ENCODE measurements around the gene NABP2.
"Not testable (repeated sequence)": the region's sequence is repeated elsewhere in the genome, so short reads cannot be mapped to it uniquely, and the experiment has no call there.

Gene NABP2

GRCh38 chr12:56258068-56258819 is 34.1 kb downstream of the NABP2 start, which contains the start of gene ANKRD52:
TSS of gene ANKRD52 (minus strand) at chr12:56258384. CDS start at chr12:56258269, 115 bp downstream.
- Histone ChIP-seq H3K4me1 (ENCODE audit: control insufficient read depth, insufficient read depth, low read length) (0 out of 2 replicates have a peak, but pooled peaks cover 4% of the 10 kb centered on the region), H3K27me3 (ENCODE audit: control insufficient read depth, insufficient read depth, low read length) (no peaks in the 10 kb centered on the region), H3K4me3 (ENCODE audit: low read length) (peak within 1 kb of the TSS; percentile 97), H3K9me3 (ENCODE audit: control insufficient read depth, insufficient read depth, low read length) (no peaks in the 10 kb centered on the region), H3K36me3 (ENCODE audit: control insufficient read depth, insufficient read depth, low read length) (peaks cover 10% of the 10 kb centered on the region), H3K27ac (ENCODE audit: low read length) (no peak within 1 kb of the TSS)
- no CpG with 5 or more reads among the region's 78 CpGs for WGBS (ENCODE audit: insufficient coverage, insufficient read length)
- DNase-seq (ENCODE audit: low read depth, low spot score): peak; percentile 45

- peaks cover 10% of the 10 kb centered on the region for H3K36me3 ChIP-seq (ENCODE audit: control insufficient read depth, insufficient read depth, low read length)
- no CpG with 5 or more reads among the region's 9 CpGs for WGBS (ENCODE audit: insufficient coverage, insufficient read length)
- 0 out of 2 replicates have a peak, but pooled peaks cover 4% of the 10 kb centered on the region for H3K4me1 ChIP-seq (ENCODE audit: control insufficient read depth, insufficient read depth, low read length)
- no peaks in the 10 kb centered on the region for H3K27me3 ChIP-seq (ENCODE audit: control insufficient read depth, insufficient read depth, low read length)
- H3K4me3 ChIP-seq (ENCODE audit: low read length): peak overlapping the region; percentile 97
- DNase-seq (ENCODE audit: low read depth, low spot score): no peak
- H3K27ac ChIP-seq (ENCODE audit: low read length): no peak overlapping the region
- H3K9me3 ChIP-seq (ENCODE audit: control insufficient read depth, insufficient read depth, low read length): no peaks in the 10 kb centered on the region
These were observed 34.7 kb downstream of the NABP2 start for GRCh38 chr12:56258820-56259183.

- no peak for DNase-seq (ENCODE audit: low read depth, low spot score)
- no peak overlapping the region for H3K27ac ChIP-seq (ENCODE audit: low read length)
- no peaks in the 10 kb centered on the region for H3K9me3 ChIP-seq (ENCODE audit: control insufficient read depth, insufficient read depth, low read length)
- 0 out of 2 replicates have a peak, but pooled peaks cover 4% of the 10 kb centered on the region for H3K4me1 ChIP-seq (ENCODE audit: control insufficient read depth, insufficient read depth, low read length)
- H3K27me3 ChIP-seq (ENCODE audit: control insufficient read depth, insufficient read depth, low read length): no peaks in the 10 kb centered on the region
- WGBS (ENCODE audit: insufficient coverage, insufficient read length): no CpG with 5 or more reads among the region's 8 CpGs
- no peak overlapping the region for H3K4me3 ChIP-seq (ENCODE audit: low read length)
- peaks cover 4% of the 10 kb centered on the region for H3K36me3 ChIP-seq (ENCODE audit: control insufficient read depth, insufficient read depth, low read length)
These were observed 36.2 kb downstream of the NABP2 start for GRCh38 chr12:56260380-56260779.

DNA sequence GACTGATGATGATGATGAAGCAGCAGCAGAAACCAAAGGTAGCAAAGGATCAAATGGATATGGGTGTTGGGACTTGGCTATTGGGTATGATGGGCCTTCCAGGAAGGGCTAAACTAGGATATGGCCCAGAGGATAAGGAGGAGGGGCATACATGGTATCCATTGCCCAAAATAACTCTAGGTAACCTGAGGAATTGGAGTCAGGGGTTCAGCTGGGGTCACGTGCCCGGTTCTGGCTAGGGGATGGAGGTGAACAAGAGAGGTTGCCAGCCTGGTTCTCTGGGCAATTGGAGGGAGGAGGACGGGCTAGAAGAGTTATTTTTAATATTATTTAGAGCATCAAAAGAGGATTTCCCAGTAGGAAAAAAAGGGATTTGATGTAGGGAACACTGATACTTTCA is 36.8 kb downstream of the NABP2 start:
- Histone ChIP-seq H3K9me3 (ENCODE audit: control insufficient read depth, insufficient read depth, low read length) (no peaks in the 10 kb centered on the region), H3K4me1 (ENCODE audit: control insufficient read depth, insufficient read depth, low read length) (0 out of 2 replicates have a peak, but pooled peaks cover 4% of the 10 kb centered on the region), H3K36me3 (ENCODE audit: control insufficient read depth, insufficient read depth, low read length) (no peaks in the 10 kb centered on the region), H3K27ac (ENCODE audit: low read length) (no peak overlapping the region), H3K4me3 (ENCODE audit: low read length) (no peak overlapping the region), H3K27me3 (ENCODE audit: control insufficient read depth, insufficient read depth, low read length) (no peaks in the 10 kb centered on the region)
- WGBS (ENCODE audit: insufficient coverage, insufficient read length): no CpG with 5 or more reads among the region's 3 CpGs
- no peak for DNase-seq (ENCODE audit: low read depth, low spot score)

DNA sequence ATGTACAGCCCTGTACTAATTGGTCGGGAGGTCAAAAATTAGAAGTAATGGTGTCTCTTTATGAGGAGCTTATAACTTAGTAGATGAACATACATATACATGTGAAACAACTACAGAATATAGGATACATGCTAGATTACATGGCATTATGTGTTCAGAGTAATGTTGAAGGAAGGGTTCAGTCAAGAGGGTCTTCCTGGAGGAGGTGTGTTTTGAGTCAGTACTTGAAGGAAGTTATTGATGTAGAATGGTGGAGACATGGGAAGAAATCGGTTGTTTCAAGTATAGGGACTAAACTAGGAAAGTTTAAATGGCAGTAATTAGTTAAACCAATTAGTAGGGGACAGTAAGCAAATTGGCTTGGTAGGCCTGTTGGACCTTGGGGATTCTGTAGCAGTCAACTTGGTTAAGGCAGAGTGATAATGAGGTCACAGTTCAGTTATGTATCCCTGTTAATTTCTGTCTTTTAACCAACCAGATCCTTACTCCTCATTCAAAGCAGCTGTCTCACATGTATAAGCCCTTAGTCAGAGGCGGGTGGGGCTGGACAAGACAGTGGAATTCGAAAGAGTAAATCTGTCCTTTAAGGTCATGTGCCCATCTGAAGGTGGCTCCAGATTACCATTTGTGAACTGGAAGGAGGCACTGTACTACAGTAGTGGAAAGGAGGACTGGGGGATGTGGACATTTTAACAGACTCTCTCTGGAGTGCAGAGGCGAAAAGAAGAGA is 37.5 kb downstream of the NABP2 start:
- Histone ChIP-seq H3K27me3 (ENCODE audit: control insufficient read depth, insufficient read depth, low read length) (no peaks in the 10 kb centered on the region), H3K4me1 (ENCODE audit: control insufficient read depth, insufficient read depth, low read length) (0 out of 2 replicates have a peak, but pooled peaks cover under 1% of the 10 kb centered on the region), H3K27ac (ENCODE audit: low read length) (no peak overlapping the region), H3K4me3 (ENCODE audit: low read length) (no peak overlapping the region), H3K9me3 (ENCODE audit: control insufficient read depth, insufficient read depth, low read length) (no peaks in the 10 kb centered on the region), H3K36me3 (ENCODE audit: control insufficient read depth, insufficient read depth, low read length) (no peaks in the 10 kb centered on the region)
- no peak for DNase-seq (ENCODE audit: low read depth, low spot score)
- WGBS (ENCODE audit: insufficient coverage, insufficient read length): no CpG with 5 or more reads among the region's 5 CpGs

DNA sequence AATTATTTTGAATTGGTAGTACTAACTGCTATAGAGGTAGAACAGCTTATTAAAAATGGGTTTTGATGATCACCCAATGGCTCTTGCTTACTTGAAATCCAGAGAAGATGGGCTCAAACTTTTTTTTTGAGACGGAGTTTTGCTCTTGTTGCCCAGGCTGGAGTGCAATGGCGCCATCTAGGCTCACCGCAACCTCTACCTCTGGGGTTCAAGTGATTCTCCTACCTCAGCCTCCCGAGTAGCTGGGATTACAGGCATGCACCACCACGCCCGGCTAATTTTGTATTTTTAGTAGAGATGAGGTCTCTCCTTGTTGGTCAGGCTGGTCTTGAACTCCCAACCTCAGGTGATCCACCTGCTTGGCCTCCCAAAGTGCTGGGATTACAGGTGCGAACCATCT is 38.8 kb downstream of the NABP2 start:
- H3K9me3 ChIP-seq (ENCODE audit: control insufficient read depth, insufficient read depth, low read length); H3K27me3 ChIP-seq (ENCODE audit: control insufficient read depth, insufficient read depth, low read length); DNase-seq (ENCODE audit: low read depth, low spot score); H3K27ac ChIP-seq (ENCODE audit: low read length); H3K36me3 ChIP-seq (ENCODE audit: control insufficient read depth, insufficient read depth, low read length); H3K4me3 ChIP-seq (ENCODE audit: low read length); H3K4me1 ChIP-seq (ENCODE audit: control insufficient read depth, insufficient read depth, low read length): not testable (repeated sequence)
- WGBS (ENCODE audit: insufficient coverage, insufficient read length): no CpG with 5 or more reads among the region's 7 CpGs

- not testable (repeated sequence) for H3K4me1 ChIP-seq (ENCODE audit: control insufficient read depth, insufficient read depth, low read length); H3K9me3 ChIP-seq (ENCODE audit: control insufficient read depth, insufficient read depth, low read length); H3K27ac ChIP-seq (ENCODE audit: low read length); H3K36me3 ChIP-seq (ENCODE audit: control insufficient read depth, insufficient read depth, low read length); H3K27me3 ChIP-seq (ENCODE audit: control insufficient read depth, insufficient read depth, low read length); DNase-seq (ENCODE audit: low read depth, low spot score)
- no CpG with 5 or more reads among the region's 16 CpGs for WGBS (ENCODE audit: insufficient coverage, insufficient read length)
- peak overlapping the region; percentile 46; the same call in 1 of the 2 replicates for H3K4me3 ChIP-seq (ENCODE audit: low read length)
These were observed 42.0 kb downstream of the NABP2 start for GRCh38 chr12:56266068-56266692.

- H3K36me3 ChIP-seq (ENCODE audit: control insufficient read depth, insufficient read depth, low read length): peaks cover 2% of the 10 kb centered on the region; the same call in 1 of the 2 replicates
These were observed 42.7 kb downstream of the NABP2 start, which contains the start of gene COQ10A for GRCh38 chr12:56266693-56267442. TSS of gene COQ10A (plus strand) at chr12:56266942. CDS start at chr12:56267119, 177 bp downstream.

DNA sequence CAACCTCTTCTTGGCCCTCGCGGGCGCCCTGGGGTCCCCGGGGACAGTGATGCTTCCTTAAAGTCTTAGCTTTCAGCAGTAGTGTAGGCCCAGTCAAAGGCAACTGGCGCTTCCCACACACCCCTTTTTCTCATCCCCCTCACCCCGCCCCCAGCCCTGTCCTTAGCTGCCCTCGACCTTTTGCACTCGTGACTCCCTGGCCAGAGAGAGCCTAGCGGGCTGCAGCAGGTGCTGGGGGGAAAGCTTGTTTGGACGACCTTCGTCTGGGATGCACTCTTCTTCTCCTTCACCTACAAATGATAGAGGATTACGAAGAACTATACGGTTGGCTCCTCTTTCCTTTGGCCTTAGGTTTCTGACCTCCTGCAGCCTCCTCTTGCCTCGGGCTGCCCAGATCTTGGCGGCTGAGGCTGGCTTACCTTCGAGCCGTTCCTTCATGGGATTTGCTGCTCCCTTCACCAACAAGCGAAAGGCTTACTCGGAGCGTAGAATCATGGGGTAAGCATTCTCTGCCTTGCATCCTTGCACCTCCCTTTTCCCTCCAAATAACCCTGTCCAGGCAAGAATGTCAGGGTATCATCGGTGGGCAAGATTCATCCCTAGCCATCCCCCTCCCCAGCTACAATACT is 43.4 kb downstream of the NABP2 start:
- H3K4me1 ChIP-seq (ENCODE audit: control insufficient read depth, insufficient read depth, low read length): no peaks in the 10 kb centered on the region
- H3K4me3 ChIP-seq (ENCODE audit: low read length): peak overlapping the region; percentile 46; the same call in 1 of the 2 replicates
- WGBS (ENCODE audit: insufficient coverage, insufficient read length): no CpG with 5 or more reads among the region's 21 CpGs
- no peaks in the 10 kb centered on the region for H3K27me3 ChIP-seq (ENCODE audit: control insufficient read depth, insufficient read depth, low read length)
- H3K27ac ChIP-seq (ENCODE audit: low read length): no peak overlapping the region
- peaks cover 2% of the 10 kb centered on the region; the same call in 1 of the 2 replicates for H3K36me3 ChIP-seq (ENCODE audit: control insufficient read depth, insufficient read depth, low read length)
- H3K9me3 ChIP-seq (ENCODE audit: control insufficient read depth, insufficient read depth, low read length): no peaks in the 10 kb centered on the region
- DNase-seq (ENCODE audit: low read depth, low spot score): no peak

More at GRCh38 chr12:56266693-56267442, 42.7 kb downstream of the NABP2 start, which contains the start of gene COQ10A:
- DNase-seq (ENCODE audit: low read depth, low spot score): peak; percentile 87
- no peaks in the 10 kb centered on the region for H3K9me3 ChIP-seq (ENCODE audit: control insufficient read depth, insufficient read depth, low read length)
- H3K4me1 ChIP-seq (ENCODE audit: control insufficient read depth, insufficient read depth, low read length): no peaks in the 10 kb centered on the region
- no peak within 1 kb of the TSS for H3K27ac ChIP-seq (ENCODE audit: low read length)
- H3K27me3 ChIP-seq (ENCODE audit: control insufficient read depth, insufficient read depth, low read length): no peaks in the 10 kb centered on the region
- peak within 1 kb of the TSS; percentile 46; the same call in 1 of the 2 replicates for H3K4me3 ChIP-seq (ENCODE audit: low read length)
- no CpG with 5 or more reads among the region's 68 CpGs for WGBS (ENCODE audit: insufficient coverage, insufficient read length)

Data from iPS DF 6.9 (cell line).